Endothelial cell of hepatic sinusoid (primary cell): ENCODE results near the gene P2RX3.
"Not testable (repeated sequence)": the region's sequence is repeated elsewhere in the genome, so short reads cannot be mapped to it uniquely, and the experiment has no call there.

ENCODE experiments used
- in situ Hi-C: cut with HindIII; loops from 2 replicates; pipeline ENCODE4 v1.10.0; 2017; ENCODE audit warnings: low sequenced_read_pairs

The P2RX3 gene

GRCh38 chr11:57347336-57347735 lies 9.2 kb downstream of the P2RX3 start:
- in situ Hi-C loops, result loop anchor here (25.0 kb wide), 1 partner anchor 165 kb away; the partner anchor contains the start of gene SLC43A1

GRCh38 chr11:57348052-57348451 lies 9.9 kb downstream of the P2RX3 start:
- in situ Hi-C loops, result loop anchor here (25.0 kb wide), 1 partner anchor 164 kb away; the partner anchor contains the start of gene SLC43A1

- in situ Hi-C loops, result loop anchor here (25.0 kb wide), 1 partner anchor 164 kb away; the partner anchor contains the start of gene SLC43A1
Measured at GRCh38 chr11:57348636-57349313, 10.6 kb downstream of the P2RX3 start.

GRCh38 chr11:57349491-57350274 lies 11.5 kb downstream of the P2RX3 start:
- in situ Hi-C loops, result loop anchor here (25.0 kb wide), 1 partner anchor 163 kb away; the partner anchor contains the start of gene SLC43A1

GRCh38 chr11:57353036-57353435 lies 14.9 kb downstream of the P2RX3 start:
- in situ Hi-C loops, result no loop called here

- in situ Hi-C loops, result no loop called here
Measured at GRCh38 chr11:57353446-57353845, 15.3 kb downstream of the P2RX3 start.

GRCh38 chr11:57353852-57354251 lies 15.7 kb downstream of the P2RX3 start:
- in situ Hi-C loops, result no loop called here

- in situ Hi-C loops, result no loop called here
Measured at GRCh38 chr11:57354699-57355098, 16.5 kb downstream of the P2RX3 start.

- in situ Hi-C loops, result no loop called here
Measured at GRCh38 chr11:57356268-57356667, 18.1 kb downstream of the P2RX3 start.

GRCh38 chr11:57357310-57357709 lies 19.2 kb downstream of the P2RX3 start:
- in situ Hi-C loops, result no loop called here

- in situ Hi-C loops, result no loop called here
Measured at GRCh38 chr11:57357856-57358255, 19.7 kb downstream of the P2RX3 start.

- in situ Hi-C loops, result no loop called here
Measured at GRCh38 chr11:57358543-57358961, 20.4 kb downstream of the P2RX3 start.

GRCh38 chr11:57358991-57359390 lies 20.8 kb downstream of the P2RX3 start:
- in situ Hi-C loops, result no loop called here

GRCh38 chr11:57359396-57359795 lies 21.2 kb downstream of the P2RX3 start:
- in situ Hi-C loops, result no loop called here

- in situ Hi-C loops, result no loop called here
Measured at GRCh38 chr11:57359896-57360690, 21.9 kb downstream of the P2RX3 start.

GRCh38 chr11:57360991-57361390 lies 22.8 kb downstream of the P2RX3 start:
- in situ Hi-C loops, result no loop called here

- in situ Hi-C loops, result not testable (repeated sequence)
Measured at GRCh38 chr11:57361420-57361819, 23.3 kb downstream of the P2RX3 start.

- in situ Hi-C loops, result no loop called here
Measured at GRCh38 chr11:57361926-57362325, 23.8 kb downstream of the P2RX3 start.

GRCh38 chr11:57363131-57364080 lies 25.3 kb downstream of the P2RX3 start:
- in situ Hi-C loops, result no loop called here
